WTC11 (cell line): ENCODE results near the gene TXNDC2. TPM values are rescaled to one million over a fixed set of nuclear protein-coding genes. Genes with fewer than 3 reads are reported as not detected.
A peak's percentile ranks its signal among the peaks of the same experiment; 100 is the strongest.

ENCODE experiments used
- ATAC-seq: fragments of 200-7000 bp; cut with Tn5 transposase; 2 replicates; pipeline ENCODE4 v1.10.0; 2021; ENCODE audit warnings: mild to moderate bottlenecking, moderate library complexity
- CTCF ChIA-PET: fragments of 300-600 bp; sonication (Branson Sonifier 250); formaldehyde crosslinking; loops from one replicate; lab custom pipeline; 2021; ENCODE audit warnings: antibody characterized with exemption; lab: Charles Lee
- POLR2A ChIA-PET: fragments of 350-600 bp; sonication (Branson Sonifier 250); formaldehyde crosslinking; loops from one replicate; lab custom pipeline; 2021; ENCODE audit warnings: antibody characterized with exemption; lab: Charles Lee
- DNase-seq: peaks from one replicate; pipeline ENCODE4 v3.0.0; 2021; ENCODE audit warnings: low spot score
- H3K27ac Mint-ChIP-seq: 2 replicates; pipeline ENCODE4 v1.8.0; 2021; ENCODE audit warnings: mixed read lengths
- H3K27me3 Mint-ChIP-seq: 2 replicates; pipeline ENCODE4 v1.8.0; 2021; ENCODE audit warnings: low read depth, mild to moderate bottlenecking, moderate library complexity, mixed read lengths
- H3K36me3 Mint-ChIP-seq: 2 replicates; pipeline ENCODE4 v1.8.0; 2021; ENCODE audit warnings: mixed read lengths
- H3K4me1 Mint-ChIP-seq: 2 replicates; pipeline ENCODE4 v1.8.0; 2022; ENCODE audit warnings: mixed read lengths
- H3K4me3 Mint-ChIP-seq: 2 replicates; pipeline ENCODE4 v1.8.0; 2021; ENCODE audit warnings: mild to moderate bottlenecking, moderate library complexity, mixed read lengths
- H3K9me3 Mint-ChIP-seq: 2 replicates; pipeline ENCODE4 v1.8.0; 2021; ENCODE audit warnings: mixed read lengths
- ATF2 ChIP-seq: sonication (generic); formaldehyde crosslinking; IDR thresholded peaks from 2 replicates; pipeline ENCODE4 v1.8.1; 2022; ENCODE audit warnings: low read depth, missing genetic modification reagents, borderline replicate concordance
- FOXP1 ChIP-seq: sonication (generic); formaldehyde crosslinking; IDR thresholded peaks from 2 replicates; pipeline ENCODE4 v1.8.0; 2022; ENCODE audit warnings: missing genetic modification reagents, mild to moderate bottlenecking, moderate library complexity, borderline replicate concordance
- GTF2I ChIP-seq: fragments of 250-450 bp; sonication (Bioruptor Pico); conservative IDR thresholded peaks from 2 replicates; pipeline ENCODE4 v1.4.0; 2021; ENCODE audit warnings: mild to moderate bottlenecking
- HMGXB4 ChIP-seq: sonication (generic); formaldehyde crosslinking; IDR thresholded peaks from 2 replicates; pipeline ENCODE4 v1.8.1; 2023; ENCODE audit warnings: mild to moderate bottlenecking, moderate library complexity, missing genetic modification reagents
- IRF1 ChIP-seq: sonication (generic); formaldehyde crosslinking; IDR thresholded peaks from 2 replicates; pipeline ENCODE4 v1.8.0; 2023; ENCODE audit warnings: missing genetic modification reagents
- JUN ChIP-seq: sonication (generic); formaldehyde crosslinking; IDR thresholded peaks from 2 replicates; pipeline ENCODE4 v1.8.0; 2023; ENCODE audit warnings: mild to moderate bottlenecking, missing genetic modification reagents
- MXD4 ChIP-seq: fragments of 250-450 bp; sonication (Bioruptor Pico); IDR thresholded peaks from 2 replicates; pipeline ENCODE4 v1.8.0; 2021; ENCODE audit warnings: mild to moderate bottlenecking, moderate library complexity, borderline replicate concordance
- NFATC4 ChIP-seq: fragments of 250-450 bp; sonication (Bioruptor Pico); IDR thresholded peaks from 2 replicates; pipeline ENCODE4 v1.9.0; 2021; ENCODE audit warnings: mild to moderate bottlenecking
- NFE2L1 ChIP-seq: sonication (generic); formaldehyde crosslinking; IDR thresholded peaks from 2 replicates; pipeline ENCODE4 v1.8.1; 2023; ENCODE audit warnings: missing genetic modification reagents
- SOX15 ChIP-seq: fragments of 250-450 bp; sonication (Bioruptor Pico); IDR thresholded peaks from 2 replicates; pipeline ENCODE4 v1.9.0; 2021; ENCODE audit warnings: mild to moderate bottlenecking
- TEAD4 ChIP-seq: sonication (generic); formaldehyde crosslinking; IDR thresholded peaks from 2 replicates; pipeline ENCODE4 v1.8.0; 2022; ENCODE audit warnings: mild to moderate bottlenecking, missing genetic modification reagents
- ZNF121 ChIP-seq: sonication (generic); formaldehyde crosslinking; IDR thresholded peaks from 2 replicates; pipeline ENCODE4 v1.8.0; 2023; ENCODE audit warnings: missing genetic modification reagents
- ZNF138 ChIP-seq: sonication (generic); formaldehyde crosslinking; conservative IDR thresholded peaks from 2 replicates; pipeline ENCODE4 v1.8.1; 2022; ENCODE audit warnings: mild to moderate bottlenecking, moderate library complexity, missing genetic modification reagents
- ZNF232 ChIP-seq: sonication (generic); formaldehyde crosslinking; IDR thresholded peaks from 2 replicates; pipeline ENCODE4 v1.8.0; 2022; ENCODE audit warnings: mild to moderate bottlenecking, missing genetic modification reagents
- ZNF396 ChIP-seq: fragments of 250-450 bp; sonication (Bioruptor Pico); IDR thresholded peaks from 2 replicates; pipeline ENCODE4 v1.8.0; 2021; ENCODE audit warnings: mild to moderate bottlenecking, moderate library complexity, borderline replicate concordance
- ZNF671 ChIP-seq: fragments of 250-450 bp; sonication (Bioruptor Pico); IDR thresholded peaks from 2 replicates; pipeline ENCODE4 v1.8.0; 2021; ENCODE audit warnings: mild to moderate bottlenecking
- total RNA-seq: library from RNA; stranded (reverse); gene quantifications from 3 replicates; pipeline ENCODE4 v1.2.3, GENCODE V29; 2021
- TF ChIP-seq, protein P1 (sequence below): sonication (generic); formaldehyde crosslinking; IDR thresholded peaks from 2 replicates; pipeline ENCODE4 v1.8.0; 2023; ENCODE audit warnings: missing genetic modification reagents, mild to moderate bottlenecking, borderline replicate concordance
- TF ChIP-seq, protein P2 (sequence below): sonication (generic); formaldehyde crosslinking; IDR thresholded peaks from 2 replicates; pipeline ENCODE4 v1.8.0; 2022; ENCODE audit warnings: mild to moderate bottlenecking, missing genetic modification reagents
- TF ChIP-seq, protein P3 (sequence below): fragments of 250-450 bp; sonication (Bioruptor Pico); IDR thresholded peaks from 2 replicates; pipeline ENCODE4 v1.9.0; 2021; ENCODE audit warnings: moderate library complexity, mild to moderate bottlenecking, inconsistent platforms, borderline replicate concordance
- TF ChIP-seq, protein P4 (sequence below): sonication (generic); formaldehyde crosslinking; IDR thresholded peaks from 2 replicates; pipeline ENCODE4 v1.8.1; 2023; ENCODE audit warnings: mild to moderate bottlenecking, missing genetic modification reagents, moderate library complexity
- TF ChIP-seq, protein P5 (sequence below): sonication (generic); formaldehyde crosslinking; IDR thresholded peaks from 2 replicates; pipeline ENCODE4 v1.8.1; 2022; ENCODE audit warnings: missing genetic modification reagents, borderline replicate concordance

TXNDC2 gene
- total RNA-seq, 1 experiment from 2014 or later = 0.26 TPM

DNA sequence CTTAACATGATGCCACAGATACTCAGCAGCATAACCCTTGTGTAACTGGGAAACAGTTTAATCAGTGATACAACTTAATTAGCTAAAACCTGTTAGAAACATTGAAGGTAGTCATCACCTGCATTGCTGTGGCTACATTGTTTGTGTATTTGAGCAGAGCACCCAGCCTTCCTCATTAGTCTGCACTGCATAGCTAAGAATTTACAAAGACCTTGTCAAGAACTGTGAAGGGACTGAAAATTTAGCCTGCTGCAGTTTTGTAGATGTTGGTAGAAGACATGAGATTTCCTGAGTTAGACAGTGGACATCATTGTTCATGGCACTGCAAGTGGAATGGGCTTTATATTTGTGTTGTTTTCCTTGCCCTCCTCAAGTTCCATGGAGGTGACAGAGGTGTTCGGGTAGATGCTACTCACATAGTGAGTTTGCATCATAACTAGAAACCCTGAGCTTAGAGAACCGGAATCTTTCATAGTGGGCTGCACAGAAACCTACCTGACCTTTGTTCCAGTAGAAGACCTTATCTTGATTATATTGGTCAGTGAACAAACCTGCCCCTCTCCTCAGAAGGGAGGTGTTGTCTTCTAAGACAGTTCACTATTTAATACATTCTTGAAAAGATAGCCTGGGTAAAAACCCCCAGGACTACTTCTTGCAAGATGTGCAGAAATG, 40.6 kb downstream of the TXNDC2 start:
- peaks cover 70% of the 10 kb centered on the region for H3K4me1 Mint-ChIP-seq
- CTCF ChIA-PET = interaction anchor here (0.6 to 1.5 kb wide), 3 partner anchors 25 to 351 kb away, joined by 4 to 5 read pairs (median 4); no protein-coding TSS in a partner anchor
- DNase-seq (no peak), ATAC-seq (peak; percentile 39; the same call in 1 of the 2 replicates)
- POLR2A ChIA-PET = interaction anchor here (0.6 to 2.1 kb wide), 2 partner anchors 13 to 149 kb away, joined by 6 read pairs; partner anchors contain the start of gene VAPA
- H3K4me3 Mint-ChIP-seq = no peak overlapping the region
- no peaks in the 10 kb centered on the region for H3K27me3 Mint-ChIP-seq
- TF ChIP-seq ZNF121 (no peak), NFATC4 (CRISPR knock-in tag) (no peak), ZNF138 (CRISPR knock-in tag) (no peak), MXD4 (no peak), ZNF671 (CRISPR knock-in tag) (no peak), ZNF232 (CRISPR knock-in tag) (no peak), GTF2I (CRISPR knock-in tag) (no peak), IRF1 (CRISPR knock-in tag) (no peak), ZNF396 (no peak), TEAD4 (CRISPR knock-in tag) (no peak), ATF2 (CRISPR knock-in tag) (no peak), NFE2L1 (CRISPR knock-in tag) (no peak), JUN (CRISPR knock-in tag) (no peak)
- TF ChIP-seq, protein P1, sequence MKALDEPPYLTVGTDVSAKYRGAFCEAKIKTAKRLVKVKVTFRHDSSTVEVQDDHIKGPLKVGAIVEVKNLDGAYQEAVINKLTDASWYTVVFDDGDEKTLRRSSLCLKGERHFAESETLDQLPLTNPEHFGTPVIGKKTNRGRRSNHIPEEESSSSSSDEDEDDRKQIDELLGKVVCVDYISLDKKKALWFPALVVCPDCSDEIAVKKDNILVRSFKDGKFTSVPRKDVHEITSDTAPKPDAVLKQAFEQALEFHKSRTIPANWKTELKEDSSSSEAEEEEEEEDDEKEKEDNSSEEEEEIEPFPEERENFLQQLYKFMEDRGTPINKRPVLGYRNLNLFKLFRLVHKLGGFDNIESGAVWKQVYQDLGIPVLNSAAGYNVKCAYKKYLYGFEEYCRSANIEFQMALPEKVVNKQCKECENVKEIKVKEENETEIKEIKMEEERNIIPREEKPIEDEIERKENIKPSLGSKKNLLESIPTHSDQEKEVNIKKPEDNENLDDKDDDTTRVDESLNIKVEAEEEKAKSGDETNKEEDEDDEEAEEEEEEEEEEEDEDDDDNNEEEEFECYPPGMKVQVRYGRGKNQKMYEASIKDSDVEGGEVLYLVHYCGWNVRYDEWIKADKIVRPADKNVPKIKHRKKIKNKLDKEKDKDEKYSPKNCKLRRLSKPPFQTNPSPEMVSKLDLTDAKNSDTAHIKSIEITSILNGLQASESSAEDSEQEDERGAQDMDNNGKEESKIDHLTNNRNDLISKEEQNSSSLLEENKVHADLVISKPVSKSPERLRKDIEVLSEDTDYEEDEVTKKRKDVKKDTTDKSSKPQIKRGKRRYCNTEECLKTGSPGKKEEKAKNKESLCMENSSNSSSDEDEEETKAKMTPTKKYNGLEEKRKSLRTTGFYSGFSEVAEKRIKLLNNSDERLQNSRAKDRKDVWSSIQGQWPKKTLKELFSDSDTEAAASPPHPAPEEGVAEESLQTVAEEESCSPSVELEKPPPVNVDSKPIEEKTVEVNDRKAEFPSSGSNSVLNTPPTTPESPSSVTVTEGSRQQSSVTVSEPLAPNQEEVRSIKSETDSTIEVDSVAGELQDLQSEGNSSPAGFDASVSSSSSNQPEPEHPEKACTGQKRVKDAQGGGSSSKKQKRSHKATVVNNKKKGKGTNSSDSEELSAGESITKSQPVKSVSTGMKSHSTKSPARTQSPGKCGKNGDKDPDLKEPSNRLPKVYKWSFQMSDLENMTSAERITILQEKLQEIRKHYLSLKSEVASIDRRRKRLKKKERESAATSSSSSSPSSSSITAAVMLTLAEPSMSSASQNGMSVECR = no peak
- TF ChIP-seq, protein P2, sequence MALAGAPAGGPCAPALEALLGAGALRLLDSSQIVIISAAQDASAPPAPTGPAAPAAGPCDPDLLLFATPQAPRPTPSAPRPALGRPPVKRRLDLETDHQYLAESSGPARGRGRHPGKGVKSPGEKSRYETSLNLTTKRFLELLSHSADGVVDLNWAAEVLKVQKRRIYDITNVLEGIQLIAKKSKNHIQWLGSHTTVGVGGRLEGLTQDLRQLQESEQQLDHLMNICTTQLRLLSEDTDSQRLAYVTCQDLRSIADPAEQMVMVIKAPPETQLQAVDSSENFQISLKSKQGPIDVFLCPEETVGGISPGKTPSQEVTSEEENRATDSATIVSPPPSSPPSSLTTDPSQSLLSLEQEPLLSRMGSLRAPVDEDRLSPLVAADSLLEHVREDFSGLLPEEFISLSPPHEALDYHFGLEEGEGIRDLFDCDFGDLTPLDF = no peak
- H3K9me3 Mint-ChIP-seq = no peaks in the 10 kb centered on the region
- no peaks in the 10 kb centered on the region for H3K36me3 Mint-ChIP-seq
- peak overlapping the region; percentile 83; the same call in 1 of the 2 replicates for H3K27ac Mint-ChIP-seq

DNA sequence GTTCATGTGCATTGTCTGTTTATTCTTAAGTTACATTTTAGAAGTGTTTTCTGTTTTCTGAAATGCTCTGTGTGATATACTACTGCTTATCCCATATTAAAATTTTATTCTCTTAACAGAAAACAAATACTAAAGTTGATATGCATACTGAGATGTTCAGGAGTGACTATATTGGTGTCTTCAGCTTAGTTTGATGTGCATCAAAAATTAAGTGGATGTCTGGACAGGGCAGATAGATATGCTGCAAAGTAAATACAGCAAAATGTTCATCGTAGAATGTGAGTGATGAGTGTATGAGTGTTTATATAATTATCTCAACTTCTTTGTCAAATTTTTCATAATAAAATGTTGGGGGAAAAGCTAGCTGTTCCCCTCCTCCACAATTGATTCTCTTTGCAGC, 41.2 kb downstream of the TXNDC2 start:
- CTCF ChIA-PET = interaction anchor here (0.6 to 1.5 kb wide), 2 partner anchors 24 to 320 kb away, joined by 4 to 5 read pairs; no protein-coding TSS in a partner anchor

More for the DNA sequence above, 41.2 kb downstream of the TXNDC2 start:
- DNase-seq (no peak), ATAC-seq (no peak)
- POLR2A ChIA-PET = no interaction called here
- no peaks in the 10 kb centered on the region for H3K9me3 Mint-ChIP-seq
- no peak overlapping the region for H3K4me3 Mint-ChIP-seq
- H3K27ac Mint-ChIP-seq = peak overlapping the region; percentile 18; the same call in 1 of the 2 replicates
- peaks cover 71% of the 10 kb centered on the region for H3K4me1 Mint-ChIP-seq
- H3K36me3 Mint-ChIP-seq = peaks cover 3% of the 10 kb centered on the region
- TF ChIP-seq, protein P3, sequence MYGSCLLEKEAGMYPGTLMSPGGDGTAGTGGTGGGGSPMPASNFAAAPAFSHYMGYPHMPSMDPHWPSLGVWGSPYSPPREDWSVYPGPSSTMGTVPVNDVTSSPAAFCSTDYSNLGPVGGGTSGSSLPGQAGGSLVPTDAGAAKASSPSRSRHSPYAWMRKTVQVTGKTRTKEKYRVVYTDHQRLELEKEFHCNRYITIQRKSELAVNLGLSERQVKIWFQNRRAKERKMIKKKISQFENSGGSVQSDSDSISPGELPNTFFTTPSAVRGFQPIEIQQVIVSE = no peak
- TF ChIP-seq, protein P4, sequence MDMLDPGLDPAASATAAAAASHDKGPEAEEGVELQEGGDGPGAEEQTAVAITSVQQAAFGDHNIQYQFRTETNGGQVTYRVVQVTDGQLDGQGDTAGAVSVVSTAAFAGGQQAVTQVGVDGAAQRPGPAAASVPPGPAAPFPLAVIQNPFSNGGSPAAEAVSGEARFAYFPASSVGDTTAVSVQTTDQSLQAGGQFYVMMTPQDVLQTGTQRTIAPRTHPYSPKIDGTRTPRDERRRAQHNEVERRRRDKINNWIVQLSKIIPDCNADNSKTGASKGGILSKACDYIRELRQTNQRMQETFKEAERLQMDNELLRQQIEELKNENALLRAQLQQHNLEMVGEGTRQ (CRISPR knock-in tag) = no peak
- TF ChIP-seq FOXP1 (CRISPR knock-in tag) (no peak), SOX15 (CRISPR knock-in tag) (no peak), IRF1 (CRISPR knock-in tag) (no peak), HMGXB4 (CRISPR knock-in tag) (no peak)
- TF ChIP-seq, protein P5, sequence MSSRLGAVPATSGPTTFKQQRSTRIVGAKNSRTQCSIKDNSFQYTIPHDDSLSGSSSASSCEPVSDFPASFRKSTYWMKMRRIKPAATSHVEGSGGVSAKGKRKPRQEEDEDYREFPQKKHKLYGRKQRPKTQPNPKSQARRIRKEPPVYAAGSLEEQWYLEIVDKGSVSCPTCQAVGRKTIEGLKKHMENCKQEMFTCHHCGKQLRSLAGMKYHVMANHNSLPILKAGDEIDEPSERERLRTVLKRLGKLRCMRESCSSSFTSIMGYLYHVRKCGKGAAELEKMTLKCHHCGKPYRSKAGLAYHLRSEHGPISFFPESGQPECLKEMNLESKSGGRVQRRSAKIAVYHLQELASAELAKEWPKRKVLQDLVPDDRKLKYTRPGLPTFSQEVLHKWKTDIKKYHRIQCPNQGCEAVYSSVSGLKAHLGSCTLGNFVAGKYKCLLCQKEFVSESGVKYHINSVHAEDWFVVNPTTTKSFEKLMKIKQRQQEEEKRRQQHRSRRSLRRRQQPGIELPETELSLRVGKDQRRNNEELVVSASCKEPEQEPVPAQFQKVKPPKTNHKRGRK (CRISPR knock-in tag) = no peak
- no peaks in the 10 kb centered on the region for H3K27me3 Mint-ChIP-seq
